ENCODE results near the gene CDRT4.

DNA sequence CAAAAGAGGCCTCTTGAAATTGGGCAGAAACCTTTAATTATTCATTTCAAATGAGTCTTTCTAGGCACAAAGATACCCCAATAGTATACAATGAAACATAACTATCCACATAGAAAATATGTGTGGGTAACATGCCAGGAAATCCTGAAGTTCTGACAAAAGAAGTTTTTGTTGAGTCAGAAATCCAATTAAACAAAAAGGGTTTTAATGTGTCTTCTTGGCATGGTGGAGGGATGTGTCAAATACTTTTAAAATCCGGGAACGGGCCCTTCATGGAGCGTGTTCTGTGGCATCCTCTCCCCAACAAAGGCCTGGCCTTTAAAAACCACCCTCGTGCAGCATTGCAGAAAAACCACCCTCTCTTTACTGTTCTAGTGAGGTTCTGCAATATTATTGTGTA lies 14.2 kb downstream of the CDRT4 start:
- TF ChIP-seq, protein P1, sequence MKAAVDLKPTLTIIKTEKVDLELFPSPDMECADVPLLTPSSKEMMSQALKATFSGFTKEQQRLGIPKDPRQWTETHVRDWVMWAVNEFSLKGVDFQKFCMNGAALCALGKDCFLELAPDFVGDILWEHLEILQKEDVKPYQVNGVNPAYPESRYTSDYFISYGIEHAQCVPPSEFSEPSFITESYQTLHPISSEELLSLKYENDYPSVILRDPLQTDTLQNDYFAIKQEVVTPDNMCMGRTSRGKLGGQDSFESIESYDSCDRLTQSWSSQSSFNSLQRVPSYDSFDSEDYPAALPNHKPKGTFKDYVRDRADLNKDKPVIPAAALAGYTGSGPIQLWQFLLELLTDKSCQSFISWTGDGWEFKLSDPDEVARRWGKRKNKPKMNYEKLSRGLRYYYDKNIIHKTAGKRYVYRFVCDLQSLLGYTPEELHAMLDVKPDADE (IDR thresholded peaks at IDR 0.05) = no peak
- TF ChIP-seq CTCF (conservative IDR thresholded peaks at IDR 0.05; ENCODE audit: low read depth in 2 of 2) (no peak), NANOG (IDR thresholded peaks at IDR 0.05; ENCODE audit: borderline replicate concordance) (no peak), EZH2phosphoT487 (IDR thresholded peaks at IDR 0.05; ENCODE audit: unreplicated experiment) (no peak)

All from GM23338 (cell line).